HG03103 (cell line): ENCODE results near the gene RYR2.
A peak's percentile ranks its signal among the peaks of the same experiment; 100 is the strongest.

Experiments
- ATAC-seq: cut with Tn5 transposase; IDR thresholded peaks from one replicate; pipeline ENCODE4 v1.9.1; 2021; ENCODE audit warnings: low read depth; ENCODE audit not compliant: unreplicated experiment

Gene RYR2

GRCh38 chr1:237749122-237749521 is 707.1 kb downstream of the RYR2 start:
- ATAC-seq: no peak

GRCh38 chr1:237751090-237751489 is 709.1 kb downstream of the RYR2 start:
- ATAC-seq: no peak

- no peak for ATAC-seq
Observed at GRCh38 chr1:237754627-237755026, 712.6 kb downstream of the RYR2 start.

- no peak for ATAC-seq
Observed at GRCh38 chr1:237756304-237756967, 714.5 kb downstream of the RYR2 start.

GRCh38 chr1:237759377-237759776 is 717.4 kb downstream of the RYR2 start:
- ATAC-seq: no peak

- ATAC-seq: no peak
Observed at GRCh38 chr1:237760951-237761350, 719.0 kb downstream of the RYR2 start.

GRCh38 chr1:237763137-237763536 is 721.2 kb downstream of the RYR2 start:
- no peak for ATAC-seq

GRCh38 chr1:237763751-237764150 is 721.8 kb downstream of the RYR2 start:
- no peak for ATAC-seq

- no peak for ATAC-seq
Observed at GRCh38 chr1:237769916-237770315, 727.9 kb downstream of the RYR2 start.

GRCh38 chr1:237772009-237772408 is 730.0 kb downstream of the RYR2 start:
- no peak for ATAC-seq

GRCh38 chr1:237774246-237774645 is 732.3 kb downstream of the RYR2 start:
- ATAC-seq: no peak

GRCh38 chr1:237779356-237779755 is 737.4 kb downstream of the RYR2 start:
- ATAC-seq: no peak

- ATAC-seq: no peak
Observed at GRCh38 chr1:237786066-237786719, 744.2 kb downstream of the RYR2 start.

- no peak for ATAC-seq
Observed at GRCh38 chr1:237788069-237788468, 746.1 kb downstream of the RYR2 start.

- ATAC-seq: no peak
Observed at GRCh38 chr1:237789619-237790018, 747.6 kb downstream of the RYR2 start.

GRCh38 chr1:237791592-237791991 is 749.6 kb downstream of the RYR2 start:
- no peak for ATAC-seq

- no peak for ATAC-seq
Observed at GRCh38 chr1:237792149-237792548, 750.2 kb downstream of the RYR2 start.

GRCh38 chr1:237792726-237793125 is 750.7 kb downstream of the RYR2 start:
- no peak for ATAC-seq

GRCh38 chr1:237794071-237794470 is 752.1 kb downstream of the RYR2 start:
- ATAC-seq: no peak

- ATAC-seq: no peak
Observed at GRCh38 chr1:237795558-237795957, 753.6 kb downstream of the RYR2 start.

GRCh38 chr1:237799762-237800474 is 757.9 kb downstream of the RYR2 start:
- ATAC-seq: peak; percentile 99

- ATAC-seq: no peak
Observed at GRCh38 chr1:237804516-237804915, 762.5 kb downstream of the RYR2 start.
